ENCODE results near the gene EIF2B1.
"Not testable (repeated sequence)": the region's sequence is repeated elsewhere in the genome, so short reads cannot be mapped to it uniquely, and the experiment has no call there.

Gene EIF2B1

DNA sequence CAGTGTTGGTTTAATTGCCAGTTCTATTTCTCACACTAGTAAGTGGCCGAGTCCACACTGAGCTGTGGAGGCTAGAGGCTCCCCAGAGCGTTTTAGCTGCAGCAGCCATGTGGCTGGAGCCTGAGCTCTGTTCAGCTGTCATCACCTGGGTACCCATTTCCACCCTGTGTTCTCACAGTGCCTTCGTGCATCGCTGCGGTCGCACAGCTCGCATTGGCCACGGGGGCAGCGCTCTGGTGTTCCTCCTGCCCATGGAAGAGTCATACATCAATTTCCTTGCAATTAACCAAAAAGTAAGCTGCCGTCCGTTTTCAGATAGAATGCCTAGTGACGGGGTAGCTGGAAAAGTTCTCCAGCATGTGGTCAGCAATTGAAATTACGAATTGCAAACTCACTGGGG, 15.9 kb downstream of the EIF2B1 start:
- no peak for DNase-seq (ENCODE audit: low read depth in 3 of 3)

- DNase-seq (ENCODE audit: low read depth in 3 of 3): no peak
Measured at GRCh38 chr12:123617144-123617543, 16.3 kb downstream of the EIF2B1 start.

- DNase-seq (ENCODE audit: low read depth in 3 of 3): no peak
Measured at GRCh38 chr12:123614531-123614930, 19.0 kb downstream of the EIF2B1 start.

GRCh38 chr12:123614110-123614509, 19.4 kb downstream of the EIF2B1 start:
- DNase-seq (ENCODE audit: low read depth in 3 of 3): no peak

DNA sequence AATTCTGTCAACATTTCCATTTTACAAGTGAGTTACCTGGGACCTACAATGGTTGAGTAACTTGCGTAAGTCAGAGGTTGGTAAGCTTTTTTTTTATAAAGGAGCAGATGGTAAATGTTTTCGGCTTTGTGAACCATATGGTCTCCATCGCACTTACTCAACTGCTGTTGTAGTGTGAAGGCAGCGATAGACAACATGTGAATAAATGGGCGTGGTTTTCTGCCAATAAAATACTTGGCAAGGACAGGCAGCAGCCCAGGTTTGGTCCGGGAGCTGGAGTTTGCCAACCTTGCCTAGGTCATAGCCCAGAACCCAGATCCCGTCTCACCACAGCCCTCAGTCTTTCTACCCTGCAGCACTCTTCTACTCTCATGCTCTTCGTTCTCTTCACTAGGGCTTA, 25.3 kb downstream of the EIF2B1 start:
- no peak for DNase-seq (ENCODE audit: low read depth in 3 of 3)

DNA sequence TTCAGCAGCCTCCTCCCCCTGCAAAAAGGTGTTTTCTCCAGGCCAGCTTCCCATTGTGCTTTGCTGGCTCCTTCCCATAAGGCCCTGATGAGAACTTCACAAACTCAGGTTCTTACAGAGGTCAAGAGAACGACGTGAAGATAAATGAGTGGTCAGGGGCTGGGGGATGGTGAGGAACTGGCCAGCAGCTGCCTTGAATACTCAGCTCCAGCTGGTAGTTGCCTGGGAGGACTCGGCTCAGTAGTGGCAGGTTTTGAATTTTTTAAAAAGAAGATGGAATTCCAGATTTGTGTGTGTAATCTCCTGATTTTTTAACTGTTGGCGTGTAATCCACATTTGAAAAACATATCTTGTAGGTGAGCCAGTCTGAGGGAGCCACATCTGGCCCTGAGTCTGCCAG, 25.7 kb downstream of the EIF2B1 start:
- no peak for DNase-seq (ENCODE audit: low read depth in 3 of 3)

GRCh38 chr12:123603495-123603894, 30.0 kb downstream of the EIF2B1 start:
- not testable (repeated sequence) for DNase-seq (ENCODE audit: low read depth in 3 of 3)

DNA sequence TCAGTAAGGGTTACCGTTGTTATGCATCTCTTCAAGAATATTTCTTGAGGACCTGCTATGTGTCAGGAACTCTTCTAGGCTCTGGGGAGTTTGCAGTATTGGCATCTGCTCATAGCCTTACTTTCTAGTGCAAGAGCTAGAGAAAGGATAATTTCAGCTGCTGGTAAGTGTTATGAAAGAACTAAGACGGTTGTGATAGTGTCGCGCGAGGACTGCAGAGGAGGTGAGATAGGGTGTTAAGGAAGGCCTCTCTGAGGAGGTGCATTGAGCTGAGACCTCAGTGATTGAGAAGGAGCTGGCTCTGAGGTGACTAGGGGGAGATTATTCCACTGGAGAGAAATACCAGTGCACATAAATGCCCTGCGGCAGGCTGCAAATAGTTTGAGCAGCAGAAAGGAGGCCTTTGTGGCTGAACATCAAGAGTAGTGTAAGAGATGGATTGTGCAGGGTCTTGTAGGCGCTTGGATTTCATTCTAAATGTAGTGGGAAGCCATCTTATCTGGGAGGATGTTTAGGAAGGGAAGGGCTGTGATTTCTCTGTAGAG, 30.8 kb downstream of the EIF2B1 start:
- DNase-seq (ENCODE audit: low read depth in 3 of 3): no peak

DNA sequence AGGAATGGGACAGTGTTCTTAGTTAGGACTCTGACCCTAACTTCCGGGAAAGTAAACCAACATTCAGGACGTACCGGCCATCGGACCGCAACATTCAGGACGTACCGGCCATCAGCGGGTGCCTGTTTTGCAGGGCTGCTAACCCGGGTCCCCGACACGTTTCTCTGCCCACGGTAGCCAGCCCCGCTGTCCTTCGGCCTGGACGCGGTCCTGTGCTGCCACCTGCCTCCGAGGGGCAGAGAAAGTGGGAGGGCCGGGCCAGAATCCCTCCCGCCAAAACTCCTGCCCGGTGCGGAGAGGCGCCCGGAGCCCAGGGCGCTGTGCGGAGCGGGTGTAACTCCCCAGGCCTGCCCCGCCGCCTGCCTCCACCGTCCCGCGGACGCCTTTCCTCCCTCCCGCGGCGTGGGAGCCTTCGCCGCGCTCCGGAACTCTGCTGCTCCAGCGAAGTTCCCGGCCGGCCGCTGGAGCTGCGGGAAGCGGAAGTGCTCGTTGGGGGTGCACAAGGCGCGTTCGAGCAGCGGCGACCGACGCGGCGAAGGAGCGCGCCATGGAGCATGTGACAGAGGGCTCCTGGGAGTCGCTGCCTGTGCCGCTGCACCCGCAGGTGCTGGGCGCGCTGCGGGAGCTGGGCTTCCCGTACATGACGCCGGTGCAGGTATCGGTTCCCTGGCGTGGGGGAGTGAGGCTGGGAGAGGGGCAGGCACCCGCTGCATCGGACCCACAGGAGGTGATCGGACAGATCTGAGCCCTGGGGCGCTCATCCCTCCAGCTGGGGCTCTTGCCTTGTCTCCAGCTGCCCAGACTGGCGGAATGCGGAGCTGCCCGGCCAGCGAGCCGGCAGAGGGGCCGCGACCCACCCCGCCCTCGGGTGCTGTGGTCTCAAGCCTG, 31.6 kb downstream of the EIF2B1 start, which contains the start of gene DDX55:
TSS of gene DDX55 (plus strand) at position 498 of the 888 bp plus-strand sequence. CDS start at position 548, 50 bp downstream.
- peak; percentile 68 to 75 (median 73) for DNase-seq (ENCODE audit: low read depth in 3 of 3)

- DNase-seq (ENCODE audit: low read depth in 3 of 3): no peak
Measured at GRCh38 chr12:123599721-123600120, 33.8 kb downstream of the EIF2B1 start.

GRCh38 chr12:123599310-123599709, 34.2 kb downstream of the EIF2B1 start:
- no peak for DNase-seq (ENCODE audit: low read depth in 3 of 3)

- no peak for DNase-seq (ENCODE audit: low read depth in 3 of 3)
Measured at GRCh38 chr12:123598522-123598921, 35.0 kb downstream of the EIF2B1 start.

DNA sequence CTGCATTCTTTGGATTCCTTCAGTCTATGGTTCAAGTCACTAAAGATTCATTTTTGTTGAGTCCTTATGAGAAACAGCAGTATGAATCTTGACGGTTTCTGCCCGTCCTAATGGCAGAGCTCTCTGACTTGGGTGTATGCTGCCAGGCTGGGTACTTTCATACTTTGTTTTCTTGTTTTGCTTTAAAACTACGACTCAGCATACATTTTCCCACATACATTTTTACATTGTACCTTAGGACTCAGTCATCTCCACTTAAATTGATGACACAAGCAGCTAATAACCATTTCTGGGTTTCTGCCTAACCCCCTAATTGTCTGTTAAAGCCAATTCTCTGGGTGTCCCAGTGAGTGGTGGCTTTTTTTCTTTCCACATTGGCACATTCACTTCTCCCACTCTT, 36.4 kb downstream of the EIF2B1 start:
- DNase-seq (ENCODE audit: low read depth in 3 of 3): no peak

DNA sequence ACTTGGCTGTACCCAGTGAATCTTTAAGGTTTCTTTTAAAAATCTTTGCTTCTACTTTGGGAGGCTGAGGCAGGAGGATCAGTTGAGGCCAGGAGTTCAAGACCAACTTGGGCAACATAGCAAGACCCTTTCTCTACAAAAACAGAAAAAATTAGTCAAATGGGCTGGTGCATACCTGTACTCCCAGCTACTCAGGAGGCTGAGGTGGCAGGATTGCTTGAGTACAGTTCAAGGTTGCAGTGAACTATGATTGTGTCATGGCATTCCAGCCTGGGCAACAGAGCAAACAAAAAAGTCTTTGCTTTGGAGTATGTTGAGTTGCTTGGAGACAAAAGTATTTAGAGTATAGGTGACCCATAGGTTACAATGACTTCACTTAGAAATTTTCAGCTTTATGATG, 37.8 kb downstream of the EIF2B1 start:
- no peak for DNase-seq (ENCODE audit: low read depth in 3 of 3)

DNA sequence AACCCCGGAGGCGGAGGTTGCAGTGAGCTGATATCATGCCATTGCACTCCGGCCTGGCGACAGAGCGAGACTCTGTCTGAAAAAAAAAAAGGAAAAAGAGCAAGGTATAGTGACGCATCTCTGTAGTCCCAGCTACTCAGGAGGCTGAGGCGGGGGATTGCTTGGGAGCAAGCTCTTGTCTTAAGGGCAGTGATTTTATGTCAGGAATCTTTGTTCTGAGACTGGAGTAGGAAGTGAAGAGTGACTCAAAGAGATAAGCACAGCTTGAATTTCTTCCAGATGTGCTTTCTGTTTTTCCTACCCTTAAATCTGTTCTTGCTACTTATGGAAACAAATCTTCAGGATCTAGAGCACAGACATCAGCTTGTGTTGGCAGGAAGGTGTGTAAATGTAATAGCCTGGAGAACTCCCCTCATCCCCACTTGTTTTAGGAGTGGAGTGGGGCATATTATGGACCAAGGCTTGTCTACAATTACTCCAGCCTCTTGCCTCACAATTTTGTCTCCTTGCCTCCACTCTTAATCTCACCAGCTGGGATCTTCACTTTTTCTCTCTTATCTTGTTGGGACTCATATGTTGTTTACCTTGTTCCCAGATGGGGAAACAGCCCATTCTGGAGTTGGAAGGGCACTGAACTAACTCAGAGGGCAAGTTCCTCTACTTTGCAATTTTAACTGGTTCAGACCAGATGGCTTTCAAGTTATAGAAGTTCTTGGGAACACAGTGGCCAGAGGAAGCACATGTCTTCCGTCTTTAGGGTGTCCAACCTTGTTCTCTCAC, 41.6 kb downstream of the EIF2B1 start:
- no peak for DNase-seq (ENCODE audit: low read depth in 3 of 3)

- DNase-seq (ENCODE audit: low read depth in 3 of 3): no peak
Measured at GRCh38 chr12:123580772-123581171, 52.7 kb downstream of the EIF2B1 start.

DNA sequence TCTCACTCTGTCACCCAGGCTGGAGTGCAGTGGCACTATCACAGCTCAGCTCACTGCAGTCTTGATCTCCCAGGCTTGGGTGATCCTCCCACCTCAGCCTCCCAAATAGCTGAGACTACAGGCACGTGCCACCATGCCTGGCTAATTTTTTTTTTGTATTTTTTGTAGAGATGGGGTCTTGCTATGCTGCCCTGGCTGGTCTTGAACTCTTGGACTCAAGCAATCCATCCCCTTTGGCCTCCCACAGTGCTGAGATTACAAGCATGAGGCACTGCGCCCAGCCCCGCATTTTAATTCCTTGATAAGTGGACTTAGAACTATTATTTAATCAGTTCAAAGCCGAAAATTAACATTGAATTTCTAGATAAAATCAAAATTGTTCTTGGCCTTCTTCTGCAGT, 54.7 kb downstream of the EIF2B1 start:
- not testable (repeated sequence) for DNase-seq (ENCODE audit: low read depth in 3 of 3)

DNA sequence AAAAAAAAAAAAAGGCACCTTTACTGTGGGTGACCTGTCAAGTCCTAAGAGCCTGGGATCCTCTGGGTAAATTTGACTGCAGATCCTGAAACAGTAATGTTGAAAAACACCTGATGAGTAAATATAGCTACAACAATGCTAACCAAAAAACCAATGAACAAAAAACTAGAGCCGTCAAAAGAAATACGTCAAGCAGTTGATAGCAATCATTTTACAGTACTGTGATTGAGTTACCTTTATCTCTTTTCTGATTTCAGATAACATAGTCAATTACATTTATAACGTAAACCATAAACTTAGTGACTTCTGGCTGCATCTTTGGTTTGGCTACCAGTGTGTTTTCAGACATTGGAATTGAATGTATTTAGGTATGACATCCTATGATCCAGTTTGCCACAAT, 55.2 kb downstream of the EIF2B1 start:
- DNase-seq (ENCODE audit: low read depth in 3 of 3): no peak

GRCh38 chr12:123576611-123577010, 56.9 kb downstream of the EIF2B1 start:
- DNase-seq (ENCODE audit: low read depth in 3 of 3): no peak

DNA sequence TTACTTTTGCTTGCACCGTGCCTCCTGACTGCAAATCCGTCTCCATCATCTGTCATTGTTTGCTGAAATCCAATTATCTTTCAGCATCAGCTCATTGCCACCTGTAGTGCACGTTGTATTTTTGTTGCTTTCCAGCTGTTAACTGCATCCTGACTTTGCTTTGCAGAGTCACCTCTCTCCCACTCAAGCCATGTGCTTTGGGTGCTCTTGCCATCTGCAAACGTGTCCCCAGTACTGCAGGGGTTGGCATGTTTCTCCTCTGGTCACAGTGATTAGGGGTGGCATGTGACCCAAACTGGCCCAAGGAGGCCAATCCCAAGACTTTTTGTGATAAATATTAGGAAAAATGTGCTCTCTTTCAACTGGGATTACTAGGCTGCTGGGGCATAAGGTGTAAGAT, 59.6 kb downstream of the EIF2B1 start:
- no peak for DNase-seq (ENCODE audit: low read depth in 3 of 3)

DNA sequence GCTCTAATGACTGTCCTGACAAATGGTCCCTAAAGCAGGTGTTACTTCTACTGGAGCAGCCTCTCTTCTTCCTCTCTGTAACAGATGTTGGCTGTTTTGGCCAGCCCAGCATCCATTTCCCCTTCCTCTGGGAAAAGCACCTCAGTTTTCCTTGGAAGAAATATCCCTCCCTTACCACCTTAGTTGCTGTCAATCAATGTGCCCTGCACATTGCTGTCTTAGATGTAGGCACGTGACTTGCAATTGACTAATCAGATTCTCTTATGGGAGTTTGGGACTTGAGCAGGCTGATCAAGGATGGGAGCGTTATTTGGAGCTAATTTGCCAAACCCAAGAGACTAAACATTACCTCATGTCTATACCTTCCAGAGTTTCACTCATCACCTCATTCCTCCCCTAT, 61.1 kb downstream of the EIF2B1 start:
- no peak for DNase-seq (ENCODE audit: low read depth in 3 of 3)

DNA sequence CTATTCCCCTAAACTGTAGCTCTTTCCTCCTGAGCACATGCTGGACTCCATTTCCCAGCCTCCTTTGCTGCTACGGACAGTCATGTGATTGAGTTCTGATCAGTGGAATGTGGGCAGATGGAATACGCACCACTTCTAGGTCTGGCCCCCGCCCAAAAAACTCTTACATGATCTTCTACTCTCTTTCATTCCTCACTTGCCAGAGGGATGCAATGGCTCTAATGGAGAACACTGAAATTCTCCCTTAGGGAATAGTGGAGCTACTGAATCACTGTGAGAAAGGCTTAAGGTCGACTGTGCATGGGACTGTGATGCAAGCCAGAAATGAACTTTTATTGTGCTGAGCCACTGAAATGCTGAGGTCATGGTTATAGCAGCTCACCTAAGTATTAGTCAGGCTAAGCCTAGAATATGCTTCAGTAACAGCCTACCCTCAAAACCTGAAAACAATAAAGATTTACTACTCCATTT, 62.1 kb downstream of the EIF2B1 start:
- no peak for DNase-seq (ENCODE audit: low read depth in 3 of 3)
